HG03175 (cell line): ENCODE measurements around the gene HMG20B.
"Not testable (repeated sequence)": the region's sequence is repeated elsewhere in the genome, so short reads cannot be mapped to it uniquely, and the experiment has no call there.

ENCODE experiments used
- ATAC-seq: cut with Tn5 transposase; IDR thresholded peaks from one replicate; pipeline ENCODE4 v1.9.1; 2021; ENCODE audit warnings: mild to moderate bottlenecking, moderate library complexity; ENCODE audit not compliant: unreplicated experiment

Gene HMG20B

GRCh38 chr19:3554254-3555083 lies 18.3 kb upstream of the HMG20B start:
- ATAC-seq: no peak

- no peak for ATAC-seq
Measured at GRCh38 chr19:3555653-3556422, 16.9 kb upstream of the HMG20B start.

GRCh38 chr19:3556423-3556977 lies 16.2 kb upstream of the HMG20B start:
- ATAC-seq: no peak

DNA sequence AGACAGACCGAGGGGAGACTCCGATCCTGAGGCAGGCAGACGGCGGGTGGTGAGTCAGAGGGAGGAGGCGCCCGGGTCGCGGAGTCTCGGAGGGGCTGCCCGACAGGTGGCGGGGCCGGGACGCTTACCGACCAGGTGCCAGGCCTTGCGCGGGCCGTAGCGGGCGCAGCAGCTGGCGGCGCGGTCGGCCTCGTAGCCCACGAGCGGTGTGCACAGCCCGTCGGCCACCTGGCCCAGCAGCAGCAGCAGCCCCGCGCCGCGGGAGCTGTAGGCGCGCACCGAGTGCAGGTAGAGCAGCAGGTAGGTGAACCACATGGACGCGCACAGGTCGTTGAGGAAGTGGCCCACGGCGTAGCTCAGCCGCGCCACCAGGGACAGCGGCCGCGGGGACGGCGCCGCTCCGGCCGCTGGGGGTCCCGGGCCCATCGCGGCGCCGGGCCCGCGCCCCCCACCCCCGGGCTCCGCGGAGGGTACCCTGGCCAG lies 15.7 kb upstream of the HMG20B start:
- ATAC-seq: peak; percentile 34

DNA sequence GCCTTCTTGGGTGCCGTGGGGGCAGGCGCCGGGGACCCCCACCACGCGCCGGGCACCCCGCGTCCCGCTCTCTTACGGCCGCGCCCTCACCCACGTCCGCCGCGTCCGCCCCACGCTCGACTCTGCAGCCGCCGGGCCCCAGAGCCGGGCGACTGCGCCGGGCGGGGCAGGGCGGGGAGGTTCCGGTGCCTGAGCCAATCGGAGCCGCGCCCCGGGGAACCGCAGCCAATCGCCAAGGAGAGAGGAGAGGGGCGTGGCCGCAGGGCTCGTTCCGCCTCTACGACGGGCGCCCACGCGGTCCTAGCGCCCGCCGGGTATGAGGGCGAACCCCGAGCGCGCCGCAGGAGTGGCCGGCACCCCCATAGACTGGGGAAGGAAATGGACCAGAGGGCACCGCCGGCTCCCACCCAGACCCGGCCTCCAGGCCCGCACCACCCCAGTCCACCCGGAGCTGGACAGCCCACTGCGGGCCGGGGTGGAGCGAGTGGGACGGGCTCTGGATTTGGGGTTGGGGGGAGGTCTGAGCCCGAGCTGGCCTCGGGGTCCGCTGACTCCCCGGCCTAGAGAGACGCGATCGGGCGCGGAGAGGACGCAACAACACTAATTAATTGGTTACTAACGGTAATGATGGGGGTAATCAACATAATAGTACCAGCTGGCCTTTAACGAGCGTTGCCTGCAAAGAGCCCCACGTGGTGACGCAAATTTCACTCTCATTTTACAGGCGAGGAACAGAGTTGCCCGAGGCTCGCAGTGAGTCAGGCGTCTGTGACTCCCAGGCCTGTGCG lies 15.1 kb upstream of the HMG20B start, which contains the start of gene MFSD12:
MFSD12 (minus strand) TSS at position 126 of the 788 bp plus-strand sequence. CDS start 183 bp downstream, outside the sequence.
- ATAC-seq: peak; percentile 89

DNA sequence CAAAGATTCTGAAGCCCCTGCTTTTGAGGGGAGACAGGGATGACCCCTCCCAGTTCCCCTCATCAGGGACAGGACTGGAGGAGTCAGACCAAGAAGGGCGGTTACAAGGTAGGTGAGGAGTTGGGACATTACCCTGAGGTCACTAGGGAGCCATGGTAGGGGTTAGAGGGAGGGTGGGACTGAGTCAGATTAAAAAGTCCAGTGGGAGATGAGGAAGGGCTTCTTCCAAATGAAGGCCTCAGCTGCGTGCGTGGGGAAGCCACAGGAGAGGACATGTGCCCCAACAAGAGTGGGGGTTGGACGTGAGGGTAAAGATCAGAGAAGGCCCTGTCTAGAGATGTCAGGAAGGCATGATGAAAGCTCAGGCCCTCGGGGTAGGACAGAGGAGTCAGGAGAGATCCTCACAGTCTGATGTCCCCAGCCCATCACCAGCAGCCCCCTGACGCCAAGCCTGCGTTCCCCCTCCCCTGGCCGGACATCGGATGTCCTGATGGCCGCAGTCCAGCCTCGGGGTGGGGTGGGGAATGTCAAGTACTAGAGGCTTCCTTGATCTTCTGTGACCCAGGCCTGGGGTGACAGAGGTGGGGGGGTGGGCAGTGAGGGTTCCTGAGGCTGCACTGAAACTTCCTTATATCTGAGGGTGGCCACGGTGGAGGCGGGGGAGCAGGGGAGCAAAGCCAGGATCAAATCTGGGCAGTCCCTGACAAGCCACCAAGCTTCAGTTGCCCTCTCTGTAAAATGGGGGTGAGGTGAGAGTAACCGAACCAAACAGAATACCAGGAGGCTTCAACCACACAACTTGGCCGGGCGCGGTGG lies 8.8 kb upstream of the HMG20B start:
- ATAC-seq: no peak

DNA sequence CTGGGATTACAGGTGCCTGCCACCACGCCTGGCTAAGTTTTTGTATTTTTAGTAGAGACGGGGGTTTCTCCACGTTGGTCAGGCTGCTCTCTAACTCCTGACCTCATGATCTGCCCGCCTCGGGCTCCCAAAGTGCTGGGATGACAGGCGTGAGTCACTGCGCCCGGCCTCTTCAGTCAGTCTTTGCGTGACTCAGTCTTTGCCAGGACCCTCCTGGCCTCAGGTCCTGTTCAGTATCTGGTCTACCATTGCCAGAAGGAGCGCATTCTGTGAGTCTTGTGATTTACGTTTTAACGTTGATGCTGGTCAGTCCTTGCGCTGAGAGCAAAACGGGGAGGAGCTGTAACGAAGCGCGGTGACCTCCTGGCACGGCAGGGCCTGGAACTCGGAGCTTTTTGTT lies 7.6 kb upstream of the HMG20B start:
- no peak for ATAC-seq

DNA sequence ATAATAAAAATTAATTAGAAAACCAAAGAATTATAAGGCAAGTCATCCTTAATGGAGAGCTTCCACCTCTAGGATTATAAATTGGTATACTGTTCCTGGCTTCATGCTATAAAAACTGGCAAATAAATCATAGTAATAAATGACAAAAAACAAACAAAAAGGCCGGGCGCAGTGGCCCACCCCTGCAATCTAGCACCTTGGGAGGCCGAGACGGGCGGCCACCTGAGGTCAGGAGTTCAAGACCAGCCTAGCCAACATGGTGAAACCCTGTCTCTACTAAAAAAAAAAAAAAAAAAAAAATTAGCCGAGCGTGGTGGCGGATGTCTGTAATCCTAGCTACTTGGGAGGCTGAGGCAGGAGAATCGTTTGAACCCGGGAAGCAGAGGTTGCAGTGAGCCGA lies 2.7 kb upstream of the HMG20B start:
- not testable (repeated sequence) for ATAC-seq

GRCh38 chr19:3570606-3571011 lies 2.1 kb upstream of the HMG20B start:
- ATAC-seq: no peak

DNA sequence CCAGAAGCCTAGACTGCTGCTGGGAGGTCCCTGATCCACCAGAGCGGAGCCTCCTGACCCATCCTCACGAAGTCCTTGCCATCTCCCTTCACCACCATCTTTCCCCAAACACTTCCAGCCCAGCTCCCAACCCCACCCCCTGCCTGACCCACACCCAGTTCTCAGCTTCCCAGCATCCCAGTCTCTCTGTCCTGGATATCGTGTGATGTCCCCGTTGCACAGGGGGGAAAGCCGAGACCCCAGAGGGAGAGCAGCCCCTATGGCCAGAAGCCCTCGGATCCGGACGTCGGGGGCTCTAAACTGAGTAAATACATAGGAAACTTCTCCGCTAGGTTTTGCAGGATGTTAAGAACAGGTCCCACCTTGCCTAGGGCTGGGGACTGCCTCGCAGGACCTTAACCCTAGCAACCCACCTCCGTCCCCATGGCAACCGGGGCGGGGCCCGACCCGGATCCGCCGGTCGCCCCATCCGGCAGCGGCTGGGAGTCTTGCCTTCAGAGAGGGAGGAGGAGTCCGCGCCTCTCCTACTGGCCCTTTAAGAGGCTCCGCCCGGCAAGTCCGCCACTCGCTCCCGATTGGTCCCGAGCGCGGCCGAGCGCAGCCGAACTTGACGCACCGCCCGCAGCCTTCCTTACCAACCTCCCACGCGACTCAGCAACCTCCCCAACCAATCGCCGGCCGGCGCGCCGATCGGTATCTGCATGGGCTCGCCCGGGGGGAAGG lies 451 bp upstream of the HMG20B start:
- ATAC-seq: peak; percentile 93

DNA sequence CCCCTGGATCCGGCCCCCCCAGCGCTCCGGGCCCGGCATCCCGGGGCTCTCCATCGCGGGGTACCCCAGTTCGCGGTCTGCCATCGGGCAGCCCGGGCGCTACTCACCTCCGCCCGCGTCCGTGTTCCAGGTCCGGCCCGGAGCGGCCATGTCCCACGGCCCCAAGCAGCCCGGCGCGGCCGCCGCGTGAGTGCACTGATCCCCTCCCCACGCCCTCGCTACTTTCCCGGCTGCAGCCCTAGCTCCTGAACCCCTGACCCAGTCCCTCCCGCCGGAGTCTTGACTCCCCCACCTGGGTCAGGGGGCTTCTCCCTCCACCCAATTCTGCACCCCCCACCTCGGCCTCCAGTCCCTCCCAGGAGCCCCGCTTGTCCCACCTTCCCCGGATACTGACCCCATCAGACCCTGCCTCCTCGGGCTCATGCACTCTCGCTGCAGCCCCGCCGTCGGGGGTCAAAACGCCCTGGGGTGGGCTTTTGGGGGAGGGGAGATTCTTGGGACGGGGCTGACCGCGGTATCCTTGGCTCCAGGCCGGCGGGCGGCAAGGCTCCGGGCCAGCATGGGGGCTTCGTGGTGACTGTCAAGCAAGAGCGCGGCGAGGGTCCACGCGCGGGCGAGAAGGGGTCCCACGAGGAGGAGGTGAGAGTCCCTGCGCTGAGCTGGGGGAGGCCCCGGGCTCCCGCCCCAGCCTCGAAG lies 566 bp downstream of the HMG20B start:
- peak; percentile 8 for ATAC-seq

GRCh38 chr19:3573858-3574637 lies 1.3 kb downstream of the HMG20B start:
- no peak for ATAC-seq

DNA sequence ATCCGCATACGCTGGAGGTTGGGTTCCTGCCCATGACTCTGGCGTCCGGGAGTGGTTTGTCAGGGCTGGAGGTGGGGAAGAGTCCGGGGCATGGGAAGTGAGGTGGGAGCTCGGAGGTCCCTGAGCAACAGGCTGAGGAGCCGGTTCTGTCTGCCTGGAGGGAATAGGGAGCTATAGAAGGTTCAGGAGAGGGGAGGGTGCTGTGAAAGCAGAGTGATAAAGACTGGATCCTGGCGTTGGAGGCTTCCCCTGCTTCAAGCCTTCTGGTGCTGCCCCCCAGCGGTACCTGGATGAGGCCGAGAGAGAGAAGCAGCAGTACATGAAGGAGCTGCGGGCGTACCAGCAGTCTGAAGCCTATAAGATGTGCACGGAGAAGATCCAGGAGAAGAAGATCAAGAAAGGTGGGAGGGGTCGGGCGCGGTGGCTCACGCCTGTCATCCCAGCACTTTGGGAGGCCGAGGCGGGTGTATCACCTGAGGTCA lies 2.6 kb downstream of the HMG20B start:
- ATAC-seq: no peak

DNA sequence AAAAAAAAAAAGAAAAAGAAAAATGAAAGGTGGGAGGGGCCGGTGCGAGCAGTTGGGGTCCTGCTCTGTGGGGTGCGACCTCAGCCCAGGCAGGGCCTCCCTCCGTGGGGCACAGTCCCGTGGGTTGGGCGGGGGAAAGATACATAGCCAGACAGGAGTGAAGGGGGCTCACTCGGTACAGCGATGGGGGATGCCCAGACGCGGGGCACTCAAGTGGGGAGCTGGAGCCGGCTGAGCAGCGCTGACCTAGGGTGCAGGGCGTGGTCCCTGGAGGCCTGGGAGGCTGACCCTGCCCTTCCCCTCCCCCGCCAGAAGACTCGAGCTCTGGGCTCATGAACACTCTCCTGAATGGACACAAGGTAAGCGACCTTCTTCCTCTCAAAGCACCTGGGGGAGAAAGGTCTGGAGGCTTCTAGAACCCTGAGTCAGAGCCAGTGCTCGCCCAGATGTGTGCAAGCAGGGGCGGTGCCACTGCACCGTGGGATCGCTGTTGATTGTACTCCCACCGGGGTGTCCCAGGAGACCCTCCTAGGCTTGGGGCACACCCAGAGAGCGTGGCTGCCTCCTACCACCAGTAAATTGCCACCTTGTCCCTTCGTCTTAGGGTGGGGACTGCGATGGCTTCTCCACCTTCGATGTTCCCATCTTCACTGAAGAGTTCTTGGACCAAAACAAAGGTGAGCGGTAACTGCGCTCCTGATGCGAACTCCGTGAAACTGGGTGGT lies 3.4 kb downstream of the HMG20B start:
- no peak for ATAC-seq

DNA sequence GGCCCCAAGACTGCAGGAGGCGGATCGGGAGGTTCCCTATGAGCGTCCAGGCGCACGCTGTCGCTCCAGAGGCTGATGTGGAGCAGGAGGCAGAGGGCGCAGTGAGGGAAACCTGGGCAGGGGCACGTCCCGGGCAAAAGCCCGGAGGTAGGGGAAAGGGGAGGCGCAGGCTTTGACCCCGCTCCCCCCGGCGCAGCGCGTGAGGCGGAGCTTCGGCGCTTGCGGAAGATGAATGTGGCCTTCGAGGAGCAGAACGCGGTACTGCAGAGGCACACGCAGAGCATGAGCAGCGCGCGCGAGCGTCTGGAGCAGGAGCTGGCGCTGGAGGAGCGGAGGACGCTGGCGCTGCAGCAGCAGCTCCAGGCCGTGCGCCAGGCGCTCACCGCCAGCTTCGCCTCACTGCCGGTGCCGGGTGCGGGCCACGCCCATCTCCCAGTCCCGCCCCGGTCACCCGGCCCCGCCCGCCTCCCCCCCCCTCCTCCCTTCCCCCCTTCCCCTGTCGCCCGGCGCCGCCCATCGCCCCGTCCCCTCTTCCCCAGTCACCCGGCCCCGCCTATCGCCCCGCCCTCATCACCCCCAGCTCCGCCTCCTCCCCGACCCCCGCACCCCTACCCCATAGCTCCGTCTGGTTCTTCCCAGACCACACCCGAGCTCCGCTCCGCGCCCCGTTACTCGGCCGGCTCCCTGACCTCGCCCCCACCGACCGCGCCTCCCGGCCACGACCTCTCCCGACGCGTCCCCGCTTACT lies 4.1 kb downstream of the HMG20B start:
- ATAC-seq: no peak

DNA sequence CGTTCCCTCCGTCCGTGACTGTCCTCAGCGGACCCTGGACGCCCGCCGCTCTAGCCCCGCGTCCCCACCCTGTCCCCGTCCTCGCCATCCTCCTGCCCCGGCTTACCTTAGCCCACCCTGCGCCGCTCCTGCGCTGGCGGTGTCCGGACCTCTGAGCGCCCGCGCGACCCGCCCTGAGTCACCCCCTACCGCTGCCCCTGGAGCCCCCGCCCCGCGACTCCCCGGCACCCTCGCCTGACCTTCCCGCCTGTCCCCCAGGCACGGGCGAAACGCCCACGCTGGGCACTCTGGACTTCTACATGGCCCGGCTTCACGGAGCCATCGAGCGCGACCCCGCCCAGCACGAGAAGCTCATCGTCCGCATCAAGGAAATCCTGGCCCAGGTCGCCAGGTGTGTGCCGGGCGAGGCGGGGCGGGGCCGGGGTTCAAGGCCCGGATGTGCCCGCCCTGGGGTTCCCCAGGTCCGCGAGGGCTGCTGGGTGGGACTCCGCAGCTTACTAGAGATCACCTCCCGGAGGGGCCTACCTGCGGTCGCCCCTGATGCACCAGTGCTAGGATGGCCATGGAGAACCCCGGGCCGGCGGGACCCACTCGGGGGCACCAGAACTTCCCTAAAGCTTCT lies 5.1 kb downstream of the HMG20B start:
- no peak for ATAC-seq
